Uterus (tissue), 4 donors: ENCODE data around the gene MIA3. TPM values are rescaled to one million over a fixed set of nuclear protein-coding genes. Genes with fewer than 3 reads are reported as not detected.
"Not testable (repeated sequence)": the region's sequence is repeated elsewhere in the genome, so short reads cannot be mapped to it uniquely, and the experiment has no call there.

Experiments used
- DNase-seq, 2 donors: peaks; one replicate each; pipeline ENCODE4 v3.0.0-alpha.2; 2019 to 2020
- H3K27ac ChIP-seq, 2 donors: fragments of 200-600 bp; sonication (generic); 1 replicate in 1 of 2; 2 replicates in 1 of 2; pipeline ENCODE4 v1.5.1; 2016 to 2018
- H3K27me3 ChIP-seq, 2 donors: fragments of 200-600 bp; sonication (generic); one replicate each; pipeline ENCODE4 v1.5.1; 2018 to 2019; ENCODE audit warnings: control low read depth in 1 of 2
- H3K36me3 ChIP-seq, 2 donors: fragments of 200-600 bp; sonication (generic); one replicate each; pipeline ENCODE4 v1.5.1; 2019; ENCODE audit warnings: control low read depth in 1 of 2
- H3K4me1 ChIP-seq, 2 donors: fragments of 200-600 bp; sonication (generic); one replicate each; pipeline ENCODE4 v1.5.1; 2018 to 2019; ENCODE audit warnings: control low read depth in 1 of 2
- H3K4me3 ChIP-seq, 2 donors: fragments of 200-600 bp; sonication (generic); 1 replicate in 1 of 2; 2 replicates in 1 of 2; pipeline ENCODE4 v1.5.1; 2018 to 2019; ENCODE audit warnings: mild to moderate bottlenecking in 1 of 2
- H3K9me3 ChIP-seq, 2 donors: fragments of 200-600 bp; sonication (generic); one replicate each; pipeline ENCODE4 v1.5.1; 2019; ENCODE audit warnings: control low read depth in 1 of 2
- POLR2A ChIP-seq, 2 donors: fragments of 450-650 bp; IDR thresholded peaks; one replicate each; pipeline ENCODE4 v1.6.1; 2016; ENCODE audit warnings: antibody characterized with exemption in 2 of 2, mild to moderate bottlenecking in 1 of 2, moderate library complexity in 1 of 2
- intact Hi-C: fragments of 100-400 bp; cut with DNase I; formaldehyde crosslinking; loops from one replicate; pipeline ENCODE4 v1.15.1; 2023; ENCODE audit warnings: low total_unique reads
- total RNA-seq, 4 donors: library from RNA; depleted of rRNA in 3 of 4; stranded (reverse); fragments of >200 nt in 3 of 4; gene quantifications; one replicate each; pipeline versions ENCODE4 v1.1.0 to v1.2.4, GENCODE V29; 2014 to 2023
- TF ChIP-seq, protein P1 (sequence below), 4 experiments: fragments of 200-600 bp in 2 of 4; fragments of 450-650 bp in 2 of 4; sonication (generic) in 2 of 4; IDR thresholded peaks; one replicate each; pipeline ENCODE4 v1.5.1; 2016 to 2019; ENCODE audit warnings: antibody characterized with exemption in 4 of 4, mild to moderate bottlenecking in 2 of 4, moderate library complexity in 1 of 4
- donor health status: DM: yes; HTN: yes; CAD: no.

The MIA3 gene
- total RNA-seq, 4 donors from 2014 or later, result 27.4 to 82.3 (median 55.7) TPM

DNA sequence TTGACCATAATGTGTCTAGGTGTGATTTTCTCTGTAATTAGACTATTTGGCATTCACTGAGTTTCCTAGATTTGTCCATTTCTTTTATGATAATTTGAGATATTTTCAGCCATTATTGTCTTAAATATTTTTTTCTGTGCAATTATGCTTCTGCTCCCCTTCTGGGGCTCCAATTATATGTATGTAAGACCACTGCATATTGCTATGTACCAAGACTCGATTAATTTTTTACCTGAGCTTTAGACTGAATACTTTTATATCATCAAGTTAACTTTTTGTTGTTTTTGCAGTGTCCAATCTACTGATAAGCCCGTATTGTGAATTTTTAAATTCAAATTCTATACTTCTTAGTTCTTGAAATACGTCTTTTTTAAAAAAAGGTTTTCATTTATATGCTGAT, 23.1 kb upstream of the MIA3 start:
- TF ChIP-seq, protein P1, sequence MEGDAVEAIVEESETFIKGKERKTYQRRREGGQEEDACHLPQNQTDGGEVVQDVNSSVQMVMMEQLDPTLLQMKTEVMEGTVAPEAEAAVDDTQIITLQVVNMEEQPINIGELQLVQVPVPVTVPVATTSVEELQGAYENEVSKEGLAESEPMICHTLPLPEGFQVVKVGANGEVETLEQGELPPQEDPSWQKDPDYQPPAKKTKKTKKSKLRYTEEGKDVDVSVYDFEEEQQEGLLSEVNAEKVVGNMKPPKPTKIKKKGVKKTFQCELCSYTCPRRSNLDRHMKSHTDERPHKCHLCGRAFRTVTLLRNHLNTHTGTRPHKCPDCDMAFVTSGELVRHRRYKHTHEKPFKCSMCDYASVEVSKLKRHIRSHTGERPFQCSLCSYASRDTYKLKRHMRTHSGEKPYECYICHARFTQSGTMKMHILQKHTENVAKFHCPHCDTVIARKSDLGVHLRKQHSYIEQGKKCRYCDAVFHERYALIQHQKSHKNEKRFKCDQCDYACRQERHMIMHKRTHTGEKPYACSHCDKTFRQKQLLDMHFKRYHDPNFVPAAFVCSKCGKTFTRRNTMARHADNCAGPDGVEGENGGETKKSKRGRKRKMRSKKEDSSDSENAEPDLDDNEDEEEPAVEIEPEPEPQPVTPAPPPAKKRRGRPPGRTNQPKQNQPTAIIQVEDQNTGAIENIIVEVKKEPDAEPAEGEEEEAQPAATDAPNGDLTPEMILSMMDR (IDR thresholded peaks at IDR 0.05), result no peak
- TF ChIP-seq POLR2A (IDR thresholded peaks at IDR 0.05), result no peak
- H3K9me3 ChIP-seq, result no peaks in the 10 kb centered on the region
- DNase-seq, result no peak
- H3K4me1 ChIP-seq, result no peaks in the 10 kb centered on the region
- no peak overlapping the region for H3K4me3 ChIP-seq
- no peaks in the 10 kb centered on the region for H3K27me3 ChIP-seq
- intact Hi-C loops, result no loop called here
- no peak overlapping the region for H3K27ac ChIP-seq
- H3K36me3 ChIP-seq, result no peaks in the 10 kb centered on the region

DNA sequence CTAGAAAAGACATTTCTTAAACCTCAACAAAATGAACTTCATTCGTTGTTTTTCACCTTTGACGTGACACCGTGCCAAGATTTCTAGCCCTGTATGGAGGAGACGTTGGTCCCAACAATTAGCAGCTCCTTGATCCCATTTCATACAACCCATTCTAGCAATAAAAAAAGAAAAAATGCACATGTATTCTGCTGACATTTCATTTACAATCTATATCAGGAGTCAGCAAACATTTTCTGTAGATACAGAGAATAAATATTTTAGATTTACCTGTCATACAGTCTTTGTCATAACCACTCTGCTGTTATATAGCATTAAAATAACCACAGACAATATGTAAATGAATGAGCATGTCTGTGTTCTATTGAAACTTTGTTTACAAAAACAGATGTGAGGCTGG, 21.2 kb upstream of the MIA3 start:
- Histone ChIP-seq H3K4me3 (no peak overlapping the region), H3K4me1 (no peaks in the 10 kb centered on the region), H3K36me3 (no peaks in the 10 kb centered on the region), H3K9me3 (no peaks in the 10 kb centered on the region), H3K27ac (no peak overlapping the region), H3K27me3 (no peaks in the 10 kb centered on the region)
- TF ChIP-seq, protein P1 (IDR thresholded peaks at IDR 0.05), result no peak
- no peak for TF ChIP-seq POLR2A (IDR thresholded peaks at IDR 0.05)
- intact Hi-C loops, result no loop called here
- no peak for DNase-seq

DNA sequence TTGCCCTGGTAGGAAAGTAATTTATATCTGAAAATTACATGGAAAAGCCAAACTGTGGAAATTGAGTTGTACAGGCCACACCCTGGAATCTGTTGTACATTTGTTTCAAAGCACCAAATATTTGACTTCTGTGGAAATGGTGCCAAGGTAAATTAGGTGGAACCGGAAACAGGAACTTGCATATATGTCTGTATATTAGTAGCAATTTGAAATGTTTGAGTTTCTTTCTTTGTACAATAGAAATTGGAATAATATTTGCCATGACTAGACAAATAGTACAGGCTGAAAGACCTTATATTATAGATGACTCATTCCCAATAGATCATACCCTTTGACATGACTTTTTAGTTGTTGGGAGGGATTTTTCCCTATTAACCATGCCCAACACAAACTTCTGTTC, 17.6 kb upstream of the MIA3 start:
- no peaks in the 10 kb centered on the region for H3K4me1 ChIP-seq
- intact Hi-C loops, result no loop called here

DNA sequence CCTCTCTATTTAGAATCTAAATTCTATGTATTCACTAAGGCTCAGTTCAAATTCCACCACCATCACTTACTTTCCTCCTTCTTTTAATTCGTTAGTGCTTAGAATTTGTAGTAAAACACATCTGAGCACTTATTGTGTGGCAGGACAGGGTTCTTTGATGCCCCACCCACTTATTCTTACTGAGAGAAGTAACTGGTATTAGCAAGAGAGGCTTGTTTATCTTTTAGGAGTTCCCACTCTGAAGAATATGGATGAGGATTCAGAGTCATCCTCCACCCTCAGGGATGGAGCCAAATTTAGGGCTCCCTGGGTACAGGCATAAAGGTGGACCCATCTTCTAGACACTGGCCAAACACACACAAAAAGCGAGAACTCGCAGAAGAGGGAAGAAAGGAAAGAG, 16.6 kb upstream of the MIA3 start:
- TF ChIP-seq POLR2A (IDR thresholded peaks at IDR 0.05), result no peak
- TF ChIP-seq, protein P1 (IDR thresholded peaks at IDR 0.05), result no peak

More for the DNA sequence above, 17.6 kb upstream of the MIA3 start:
- Histone ChIP-seq H3K4me3 (no peak overlapping the region), H3K9me3 (no peaks in the 10 kb centered on the region), H3K36me3 (no peaks in the 10 kb centered on the region), H3K27me3 (no peaks in the 10 kb centered on the region), H3K27ac (no peak overlapping the region)
- DNase-seq, result no peak
- TF ChIP-seq POLR2A (IDR thresholded peaks at IDR 0.05), result no peak
- TF ChIP-seq, protein P1 (IDR thresholded peaks at IDR 0.05), result no peak

DNA sequence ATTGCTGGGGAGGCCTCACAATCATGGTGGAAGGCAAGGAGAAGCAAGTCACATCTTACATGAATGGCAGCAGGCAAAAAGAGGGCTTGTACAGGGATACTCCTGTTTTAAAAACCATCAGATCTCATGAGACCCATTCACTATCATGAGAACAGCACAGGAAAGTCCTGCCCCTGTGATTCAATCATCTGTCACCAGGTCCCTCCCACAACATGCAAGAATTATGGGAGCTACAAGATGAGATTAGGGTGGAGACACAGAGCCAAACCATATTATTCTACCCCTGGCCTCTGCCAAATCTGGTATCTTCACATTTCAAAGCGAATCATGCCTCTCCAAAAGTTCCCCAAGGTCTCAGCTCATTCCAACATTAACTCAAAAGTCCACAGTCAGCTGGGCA, 11.1 kb upstream of the MIA3 start:
- no peaks in the 10 kb centered on the region for H3K27me3 ChIP-seq
- TF ChIP-seq POLR2A (IDR thresholded peaks at IDR 0.05), result no peak
- TF ChIP-seq, protein P1 (IDR thresholded peaks at IDR 0.05), result no peak
- H3K9me3 ChIP-seq, result no peaks in the 10 kb centered on the region
- no peak overlapping the region for H3K4me3 ChIP-seq
- DNase-seq, result no peak
- intact Hi-C loops, result no loop called here
- H3K27ac ChIP-seq, result no peak overlapping the region
- H3K36me3 ChIP-seq, result no peaks in the 10 kb centered on the region
- no peaks in the 10 kb centered on the region for H3K4me1 ChIP-seq

More for the DNA sequence above, 16.6 kb upstream of the MIA3 start:
- no peak for DNase-seq
- Histone ChIP-seq H3K36me3 (no peaks in the 10 kb centered on the region), H3K4me1 (no peaks in the 10 kb centered on the region), H3K27ac (no peak overlapping the region), H3K4me3 (no peak overlapping the region), H3K27me3 (no peaks in the 10 kb centered on the region), H3K9me3 (no peaks in the 10 kb centered on the region)
- intact Hi-C loops, result no loop called here

DNA sequence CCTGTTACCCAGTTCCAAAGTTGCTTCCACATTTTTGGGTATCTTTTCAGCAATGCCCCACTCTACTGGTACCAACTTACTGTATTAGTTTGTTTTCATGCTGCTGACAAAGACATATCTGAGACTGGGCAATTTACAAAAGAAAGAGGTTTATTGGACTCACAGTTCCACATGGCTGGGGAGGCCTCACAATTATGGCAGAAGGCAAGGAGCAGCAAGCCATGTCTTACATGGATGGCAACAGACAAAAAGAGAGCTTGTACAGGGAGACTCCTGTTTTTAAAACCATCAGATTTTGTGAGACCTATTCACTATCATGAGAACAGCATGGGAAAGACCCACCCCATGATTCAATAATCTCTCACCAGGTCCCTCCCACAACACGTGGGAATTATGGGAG, 8.8 kb upstream of the MIA3 start:
- H3K27ac ChIP-seq, intact Hi-C loops, H3K4me1 ChIP-seq, DNase-seq, H3K9me3 ChIP-seq, H3K36me3 ChIP-seq, H3K27me3 ChIP-seq, H3K4me3 ChIP-seq: not testable (repeated sequence)
